DOHH2 (cell line): ENCODE results near the gene LAMP2.

Source experiments
- H3F3A ChIP-seq: fragments of 200-600 bp; sonication (generic), shearing (Covaris generic); 2 replicates; pipeline ENCODE4 v1.6.0; 2016; ENCODE audit warnings: antibody characterized with exemption, mild to moderate bottlenecking; ENCODE audit not compliant: control insufficient read depth, insufficient read depth
- H3K27ac ChIP-seq: fragments of 200-600 bp; sonication (generic); 2 replicates; pipeline ENCODE4 v1.5.1; 2014; ENCODE audit warnings: low read depth, mild to moderate bottlenecking, low read length, moderate library complexity
- H3K27me3 ChIP-seq: fragments of 200-600 bp; sonication (generic); 2 replicates; pipeline ENCODE4 v1.6.1; 2014; ENCODE audit warnings: mild to moderate bottlenecking, low read length, mixed read lengths; ENCODE audit not compliant: control insufficient read depth
- H3K36me3 ChIP-seq: fragments of 200-600 bp; sonication (generic); 2 replicates; pipeline ENCODE4 v1.6.1; 2014; ENCODE audit warnings: mild to moderate bottlenecking, low read length, moderate library complexity, mixed read lengths; ENCODE audit not compliant: control insufficient read depth
- H3K4me1 ChIP-seq: fragments of 200-600 bp; sonication (generic); 2 replicates; pipeline ENCODE4 v1.6.1; 2014; ENCODE audit warnings: mild to moderate bottlenecking, low read length, mixed read lengths; ENCODE audit not compliant: control insufficient read depth
- H3K4me2 ChIP-seq: fragments of 200-600 bp; sonication (generic); 2 replicates; pipeline ENCODE4 v1.6.0; 2014; ENCODE audit warnings: mild to moderate bottlenecking, low read length, moderate library complexity
- H3K4me3 ChIP-seq: fragments of 200-600 bp; sonication (generic); 2 replicates; pipeline ENCODE4 v1.5.1; 2014; ENCODE audit warnings: mild to moderate bottlenecking, low read length, mixed read lengths
- H3K79me2 ChIP-seq: fragments of 200-600 bp; sonication (generic); 2 replicates; pipeline ENCODE4 v1.6.1; 2014; ENCODE audit warnings: mild to moderate bottlenecking, low read length, mixed read lengths; ENCODE audit not compliant: control insufficient read depth
- H3K9me2 ChIP-seq: fragments of 200-600 bp; sonication (generic); replicated peaks from 2 replicates; pipeline ENCODE4 v1.6.1; 2014; ENCODE audit warnings: mild to moderate bottlenecking, low read length, mixed read lengths; ENCODE audit not compliant: control insufficient read depth
- H3K9me3 ChIP-seq: fragments of 200-600 bp; sonication (generic); 2 replicates; pipeline ENCODE4 v1.6.1; 2014; ENCODE audit warnings: antibody characterized with exemption, low read length, mixed read lengths; ENCODE audit not compliant: control insufficient read depth, insufficient read depth
- H4K20me1 ChIP-seq: fragments of 200-600 bp; sonication (generic); 2 replicates; pipeline ENCODE4 v1.6.0; 2014; ENCODE audit warnings: low read depth, mild to moderate bottlenecking, antibody characterized with exemption, low read length, moderate library complexity; ENCODE audit not compliant: control insufficient read depth, insufficient read depth
- EZH2phosphoT487 ChIP-seq: fragments of 200-600 bp; sonication (generic); IDR thresholded peaks from 2 replicates; pipeline ENCODE4 v1.6.1; 2017; ENCODE audit warnings: borderline replicate concordance, mild to moderate bottlenecking, antibody characterized with exemption, low read length, moderate library complexity, mixed read lengths
- TF ChIP-seq, protein P1 (sequence below): fragments of 200-600 bp; sonication (generic); IDR thresholded peaks from one replicate; pipeline ENCODE4 v1.5.1; 2014; ENCODE audit warnings: antibody characterized with exemption, mild to moderate bottlenecking, low read depth, low read length; ENCODE audit not compliant: poor library complexity, severe bottlenecking

The LAMP2 gene

GRCh38 chrX:120378570-120378969 lies 90.5 kb downstream of the LAMP2 start:
- Histone ChIP-seq H3K4me1 (no peaks in the 10 kb centered on the region), H3K9me2 (no peaks in the 10 kb centered on the region), H3K27ac (no peak overlapping the region), H3K79me2 (no peaks in the 10 kb centered on the region), H3F3A (no peaks in the 10 kb centered on the region), H3K4me3 (no peak overlapping the region), H3K9me3 (no peaks in the 10 kb centered on the region), H3K36me3 (no peaks in the 10 kb centered on the region), H3K27me3 (no peaks in the 10 kb centered on the region; the same call in 1 of the 2 replicates), H4K20me1 (no peaks in the 10 kb centered on the region), H3K4me2 (no peak overlapping the region)
- TF ChIP-seq, protein P1, sequence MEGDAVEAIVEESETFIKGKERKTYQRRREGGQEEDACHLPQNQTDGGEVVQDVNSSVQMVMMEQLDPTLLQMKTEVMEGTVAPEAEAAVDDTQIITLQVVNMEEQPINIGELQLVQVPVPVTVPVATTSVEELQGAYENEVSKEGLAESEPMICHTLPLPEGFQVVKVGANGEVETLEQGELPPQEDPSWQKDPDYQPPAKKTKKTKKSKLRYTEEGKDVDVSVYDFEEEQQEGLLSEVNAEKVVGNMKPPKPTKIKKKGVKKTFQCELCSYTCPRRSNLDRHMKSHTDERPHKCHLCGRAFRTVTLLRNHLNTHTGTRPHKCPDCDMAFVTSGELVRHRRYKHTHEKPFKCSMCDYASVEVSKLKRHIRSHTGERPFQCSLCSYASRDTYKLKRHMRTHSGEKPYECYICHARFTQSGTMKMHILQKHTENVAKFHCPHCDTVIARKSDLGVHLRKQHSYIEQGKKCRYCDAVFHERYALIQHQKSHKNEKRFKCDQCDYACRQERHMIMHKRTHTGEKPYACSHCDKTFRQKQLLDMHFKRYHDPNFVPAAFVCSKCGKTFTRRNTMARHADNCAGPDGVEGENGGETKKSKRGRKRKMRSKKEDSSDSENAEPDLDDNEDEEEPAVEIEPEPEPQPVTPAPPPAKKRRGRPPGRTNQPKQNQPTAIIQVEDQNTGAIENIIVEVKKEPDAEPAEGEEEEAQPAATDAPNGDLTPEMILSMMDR, result no peak
- no peak for TF ChIP-seq EZH2phosphoT487
